Smooth muscle cell (in vitro differentiated cells): ENCODE measurements around the gene TIGD1. TPM values are rescaled to one million over a fixed set of nuclear protein-coding genes. Genes with fewer than 3 reads are reported as not detected.

Source experiments
- DNase-seq: peaks from one replicate; lab custom pipeline; 2025; ENCODE audit not compliant: unreplicated experiment; lab: John Stamatoyannopoulos, UW
- H2AFZ ChIP-seq: fragments of 200-600 bp; sonication (generic); 2 replicates; pipeline ENCODE4 v1.6.0; 2016; ENCODE audit warnings: antibody characterized with exemption, low read depth, mild to moderate bottlenecking
- H3F3A ChIP-seq: fragments of 200-600 bp; sonication (generic); 2 replicates; pipeline ENCODE4 v1.6.0; 2017; ENCODE audit warnings: antibody characterized with exemption, low read depth
- H3K27ac ChIP-seq: fragments of 200-600 bp; sonication (generic); 2 replicates; pipeline ENCODE4 v1.5.1; 2016; ENCODE audit warnings: low read depth, mild to moderate bottlenecking
- H3K27me3 ChIP-seq: fragments of 200-600 bp; sonication (generic); 2 replicates; pipeline ENCODE4 v1.6.1; 2016; ENCODE audit warnings: low read depth, mild to moderate bottlenecking
- H3K36me3 ChIP-seq: fragments of 200-600 bp; sonication (generic); 2 replicates; pipeline ENCODE4 v1.5.1; 2016; ENCODE audit warnings: low read depth
- H3K4me1 ChIP-seq: fragments of 200-600 bp; sonication (generic); 2 replicates; pipeline ENCODE4 v1.5.1; 2016; ENCODE audit warnings: low read depth
- H3K4me2 ChIP-seq: fragments of 200-600 bp; sonication (generic); 2 replicates; pipeline ENCODE4 v1.6.0; 2016; ENCODE audit warnings: mild to moderate bottlenecking
- H3K4me3 ChIP-seq: fragments of 200-600 bp; sonication (generic); 2 replicates; pipeline ENCODE4 v1.5.1; 2016; ENCODE audit warnings: mild to moderate bottlenecking
- H3K79me2 ChIP-seq: fragments of 200-600 bp; sonication (generic); 2 replicates; pipeline ENCODE4 v1.6.0; 2016; ENCODE audit warnings: low read depth, mild to moderate bottlenecking
- H3K9ac ChIP-seq: fragments of 200-600 bp; sonication (generic); 2 replicates; pipeline ENCODE4 v1.6.0; 2016; ENCODE audit warnings: low read depth
- H3K9me3 ChIP-seq: fragments of 200-600 bp; sonication (generic); replicated peaks from 2 replicates; pipeline ENCODE4 v1.5.1; 2016; ENCODE audit warnings: low read depth
- H4K20me1 ChIP-seq: fragments of 200-600 bp; sonication (generic); 2 replicates; pipeline ENCODE4 v1.6.0; 2016; ENCODE audit warnings: low read depth
- CTCF ChIP-seq: fragments of 200-600 bp; sonication (generic); IDR thresholded peaks from 2 replicates; pipeline ENCODE4 v1.5.1; 2017; ENCODE audit warnings: borderline replicate concordance, mild to moderate bottlenecking, antibody characterized with exemption; ENCODE audit not compliant: insufficient read depth, poor library complexity, severe bottlenecking
- WGBS: methylation state at CpG from one replicate; pipeline ENCODE4 v1.1.7; 2016; ENCODE audit warnings: low lambda C conversion rate; 5-methylcytosine and 5-hydroxymethylcytosine counted together
- polyA plus RNA-seq: library from polyadenylated mRNA; unstranded; fragments of >200 nt; fragmentation: Nextera tagmentation; extraction: Ambion mirVana; gene quantifications from 2 replicates; pipeline ENCODE4 v1.2.1, GENCODE V29; 2016
- total RNA-seq: library from RNA; depleted of rRNA; stranded (reverse); fragments of >200 nt; gene quantifications from 2 replicates; pipeline ENCODE4 v1.2.3, GENCODE V29; 2014

Gene TIGD1
- total and polyA plus RNA-seq, 2 experiments from 2014 or later, result 2.9 to 8.1 TPM

- no peaks in the 10 kb centered on the region for H3K36me3 ChIP-seq
- peaks cover 49% of the 10 kb centered on the region for H3K27me3 ChIP-seq
- TF ChIP-seq CTCF, result no peak
- H3F3A ChIP-seq, result no peaks in the 10 kb centered on the region
- no peak overlapping the region for H2AFZ ChIP-seq
- no peak overlapping the region for H3K9ac ChIP-seq
- H3K4me3 ChIP-seq, result no peak overlapping the region
- peaks cover 2% of the 10 kb centered on the region for H3K4me1 ChIP-seq
- no peak overlapping the region for H3K27ac ChIP-seq
- H3K9me3 ChIP-seq, result no peaks in the 10 kb centered on the region
- no peak overlapping the region for H3K4me2 ChIP-seq
- 93% methylated on average over 9 of the region's 15 CpGs for WGBS
- H3K79me2 ChIP-seq, result no peaks in the 10 kb centered on the region
- H4K20me1 ChIP-seq, result no peaks in the 10 kb centered on the region
- DNase-seq, result no peak
These were observed 29.9 kb downstream of the TIGD1 start for GRCh38 chr2:232520489-232520888.

- WGBS, result 70% methylated on average over 11 of the region's 19 CpGs
These were observed 30.5 kb downstream of the TIGD1 start, which contains the start of gene PRSS56 for GRCh38 chr2:232519581-232520438. Gene PRSS56 (plus strand): TSS chr2:232520388. CDS start chr2:232520599, 211 bp downstream.

GRCh38 chr2:232518844-232519243 is 31.5 kb downstream of the TIGD1 start:
- no peak overlapping the region for H3K4me3 ChIP-seq
- H3K9me3 ChIP-seq, result no peaks in the 10 kb centered on the region
- H3K36me3 ChIP-seq, result no peaks in the 10 kb centered on the region
- TF ChIP-seq CTCF, result no peak
- no peaks in the 10 kb centered on the region for H3K79me2 ChIP-seq
- H3K27ac ChIP-seq, result no peak overlapping the region
- H3K4me1 ChIP-seq, result no peaks in the 10 kb centered on the region
- DNase-seq, result no peak
- H3F3A ChIP-seq, result no peaks in the 10 kb centered on the region
- 59% methylated on average over 6 of the region's 6 CpGs for WGBS
- H3K4me2 ChIP-seq, result no peak overlapping the region
- H3K27me3 ChIP-seq, result peaks cover 41% of the 10 kb centered on the region
- no peak overlapping the region for H3K9ac ChIP-seq
- no peak overlapping the region for H2AFZ ChIP-seq
- H4K20me1 ChIP-seq, result no peaks in the 10 kb centered on the region

More at GRCh38 chr2:232519581-232520438, 30.5 kb downstream of the TIGD1 start, which contains the start of gene PRSS56:
- DNase-seq, result no peak
- no peak for TF ChIP-seq CTCF
- Histone ChIP-seq H3K9me3 (no peaks in the 10 kb centered on the region), H3K4me1 (no peaks in the 10 kb centered on the region), H4K20me1 (no peaks in the 10 kb centered on the region), H3K9ac (no peak within 1 kb of the TSS), H2AFZ (no peak within 1 kb of the TSS), H3F3A (no peaks in the 10 kb centered on the region), H3K4me2 (no peak within 1 kb of the TSS), H3K4me3 (no peak within 1 kb of the TSS), H3K27ac (no peak within 1 kb of the TSS), H3K27me3 (peaks cover 48% of the 10 kb centered on the region), H3K79me2 (no peaks in the 10 kb centered on the region), H3K36me3 (no peaks in the 10 kb centered on the region)

- peaks cover 31% of the 10 kb centered on the region for H3K27me3 ChIP-seq
- no peaks in the 10 kb centered on the region for H3K9me3 ChIP-seq
- H4K20me1 ChIP-seq, result no peaks in the 10 kb centered on the region
- H3K4me3 ChIP-seq, result no peak overlapping the region
- no peak overlapping the region for H2AFZ ChIP-seq
- no peaks in the 10 kb centered on the region for H3K4me1 ChIP-seq
- no peak for TF ChIP-seq CTCF
- no peaks in the 10 kb centered on the region for H3F3A ChIP-seq
- no peak for DNase-seq
- H3K36me3 ChIP-seq, result no peaks in the 10 kb centered on the region
- no peak overlapping the region for H3K27ac ChIP-seq
- no peak overlapping the region for H3K4me2 ChIP-seq
- no peaks in the 10 kb centered on the region for H3K79me2 ChIP-seq
- no peak overlapping the region for H3K9ac ChIP-seq
- WGBS, result 72% methylated on average over 3 of the region's 3 CpGs
These were observed 33.8 kb downstream of the TIGD1 start for GRCh38 chr2:232516551-232516950.
